GM12878 (cell line): Measurements from ENCODE around the gene CDC37L1. TPM values are rescaled to one million over a fixed set of nuclear protein-coding genes. Genes with fewer than 3 reads are reported as not detected.

Source experiments
- CUX1 ChIP-seq: IDR thresholded peaks from 2 replicates; pipeline ENCODE4 v1.6.1; 2012; ENCODE audit warnings: improper control_type of control experiment, low read depth, low read length; ENCODE audit not compliant: insufficient replicate concordance
- EGR1 ChIP-seq, 2 experiments: IDR thresholded peaks; 1 replicate in 1 of 2; 2 replicates in 1 of 2; pipeline ENCODE4 v1.6.1; 2011 to 2012; ENCODE audit warnings: low read depth in 2 of 2, low read length in 2 of 2, borderline replicate concordance in 1 of 2, mild to moderate bottlenecking in 1 of 2, moderate library complexity in 1 of 2
- GATAD2B ChIP-seq: fragments of 450-650 bp; conservative IDR thresholded peaks from 2 replicates; pipeline ENCODE4 v1.6.1; 2017; ENCODE audit warnings: low read depth, mild to moderate bottlenecking, moderate library complexity
- JUND ChIP-seq: IDR thresholded peaks from 2 replicates; pipeline ENCODE4 v1.6.1; 2012; ENCODE audit warnings: low read depth, mild to moderate bottlenecking, low read length, improper control_type of control experiment, moderate library complexity
- NR2C2 ChIP-seq: IDR thresholded peaks from 2 replicates; pipeline ENCODE4 v1.6.1; 2011; ENCODE audit warnings: borderline replicate concordance, low read depth; ENCODE audit not compliant: control insufficient read depth, insufficient read length
- NRF1 ChIP-seq: conservative IDR thresholded peaks from 2 replicates; pipeline ENCODE4 v1.6.1; 2011; ENCODE audit warnings: mild to moderate bottlenecking, low read depth, low read length, improper control_type of control experiment
- PAX5 ChIP-seq: IDR thresholded peaks from 2 replicates; pipeline ENCODE4 v1.6.1; 2011; ENCODE audit warnings: low read depth, low read length, borderline replicate concordance
- SUPT20H ChIP-seq: IDR thresholded peaks from 2 replicates; pipeline ENCODE4 v1.6.1; 2011; ENCODE audit warnings: low read depth, mild to moderate bottlenecking, low read length, moderate library complexity, borderline replicate concordance; ENCODE audit not compliant: control insufficient read depth
- TBL1XR1 ChIP-seq: IDR thresholded peaks from 2 replicates; pipeline ENCODE4 v1.6.1; 2012; ENCODE audit warnings: low read depth, low read length, improper control_type of control experiment
- USF2 ChIP-seq: IDR thresholded peaks from 2 replicates; pipeline ENCODE4 v1.6.1; 2011; ENCODE audit warnings: low read depth, low read length, improper control_type of control experiment, borderline replicate concordance
- polyA plus RNA-seq, 11 experiments: library from polyadenylated mRNA; depleted of rRNA in 4 of 11; unstranded in 6 of 11; stranded (reverse) in 5 of 11; fragments of >200 nt; fragmentation: Nextera tagmentation in 4 of 11; fragmentation: Illumina TruSeq in 1 of 11; extraction: Ambion mirVana in 4 of 11; extraction: Trizol in 1 of 11; gene quantifications; 1 replicate in 1 of 11; 2 replicates in 10 of 11; pipeline versions ENCODE4 v1.2.1 to v1.2.3, GENCODE V29; 2011 to 2016; ENCODE audit warnings: inconsistent platforms in 2 of 11, missing spikeins in 2 of 11, low read depth in 1 of 11
- total RNA-seq, 4 experiments: library from RNA; depleted of rRNA in 3 of 4; stranded (reverse); fragments of >200 nt in 3 of 4; fragmentation: Illumina TruSeq in 1 of 4; extraction: Trizol in 1 of 4; gene quantifications; 2 replicates each; pipeline versions ENCODE4 v1.2.1 to v1.2.3, GENCODE V29; 2013 to 2021

CDC37L1 gene
- total and polyA plus RNA-seq, 10 of the 15 experiments (the other 5 are each of a cell fraction or from before 2014, with no cell fraction given), result 2.2 to 16.6 (median 8.2) TPM

GRCh38 chr9:4732890-4733289 lies 53.5 kb downstream of the CDC37L1 start (continued):
- TF ChIP-seq CUX1 (no peak), JUND (no peak), USF2 (no peak), NRF1 (no peak), PAX5 (no peak), GATAD2B (no peak), SUPT20H (no peak), NR2C2 (no peak), EGR1 (IDR thresholded peaks at IDR 0.05; ENCODE audit: borderline replicate concordance in 1 of 2, low read depth in 2 of 2, low read length in 2 of 2) (no peak), TBL1XR1 (no peak)
- TF ChIP-seq, all 136 proteins: peak for 0
